HG02885 (cell line): Measurements from ENCODE around the gene CDON.
"Not testable (repeated sequence)": the region's sequence is repeated elsewhere in the genome, so short reads cannot be mapped to it uniquely, and the experiment has no call there.

Experiments
- ATAC-seq: cut with Tn5 transposase; IDR thresholded peaks from one replicate; pipeline ENCODE4 v1.9.1; 2021; ENCODE audit warnings: mild to moderate bottlenecking; ENCODE audit not compliant: unreplicated experiment, poor library complexity

The CDON gene

GRCh38 chr11:126053415-126054286 is 9.0 kb downstream of the CDON start:
- ATAC-seq, result no peak

- ATAC-seq, result no peak
These were observed 11.5 kb downstream of the CDON start for GRCh38 chr11:126051117-126051516.

GRCh38 chr11:126049159-126049558 is 13.5 kb downstream of the CDON start:
- ATAC-seq, result no peak

- ATAC-seq, result no peak
These were observed 14.5 kb downstream of the CDON start for GRCh38 chr11:126048197-126048596.

GRCh38 chr11:126046570-126047195 is 16.0 kb downstream of the CDON start:
- no peak for ATAC-seq

GRCh38 chr11:126039485-126040271 is 23.0 kb downstream of the CDON start:
- no peak for ATAC-seq

GRCh38 chr11:126035718-126036117 is 26.9 kb downstream of the CDON start:
- no peak for ATAC-seq

- ATAC-seq, result no peak
These were observed 27.7 kb downstream of the CDON start for GRCh38 chr11:126034933-126035425.

GRCh38 chr11:126034039-126034932 is 28.4 kb downstream of the CDON start:
- no peak for ATAC-seq

GRCh38 chr11:126032375-126032774 is 30.3 kb downstream of the CDON start:
- ATAC-seq, result no peak

GRCh38 chr11:126029805-126030204 is 32.9 kb downstream of the CDON start:
- ATAC-seq, result no peak

- ATAC-seq, result no peak
These were observed 33.4 kb downstream of the CDON start for GRCh38 chr11:126029237-126029636.

GRCh38 chr11:126028534-126028933 is 34.1 kb downstream of the CDON start:
- not testable (repeated sequence) for ATAC-seq

- ATAC-seq, result no peak
These were observed 36.1 kb downstream of the CDON start for GRCh38 chr11:126026579-126026978.

GRCh38 chr11:126025822-126026221 is 36.8 kb downstream of the CDON start:
- ATAC-seq, result no peak

- no peak for ATAC-seq
These were observed 38.5 kb downstream of the CDON start for GRCh38 chr11:126024123-126024522.

- no peak for ATAC-seq
These were observed 49.8 kb downstream of the CDON start for GRCh38 chr11:126012852-126013251.

- ATAC-seq, result no peak
These were observed 50.9 kb downstream of the CDON start for GRCh38 chr11:126011754-126012153.

GRCh38 chr11:126011265-126011664 is 51.4 kb downstream of the CDON start:
- no peak for ATAC-seq

GRCh38 chr11:126008956-126009355 is 53.7 kb downstream of the CDON start:
- no peak for ATAC-seq
